DND-41 (cell line): ENCODE data around the gene ALDH1L2.

Experiments used
- ATAC-seq: fragments of 200-7000 bp; cut with Tn5 transposase; 3 replicates; pipeline ENCODE4 v1.9.1; 2021; ENCODE audit warnings: low read depth; ENCODE audit not compliant: insufficient read depth
- DNase-seq: peaks from one replicate; pipeline ENCODE4 v3.0.0-alpha.2; 2020
- H2AFZ ChIP-seq: 2 replicates; pipeline ENCODE4 v1.6.0; 2012; ENCODE audit warnings: low read depth, low read length
- H3K27ac ChIP-seq: 2 replicates; pipeline ENCODE4 v1.5.1; 2012; ENCODE audit warnings: low read length, inconsistent platforms
- H3K27me3 ChIP-seq: fragments of 200-600 bp; sonication (generic); 2 replicates; pipeline ENCODE4 v1.6.0; 2012; ENCODE audit warnings: low read length, mild to moderate bottlenecking, inconsistent platforms; ENCODE audit not compliant: insufficient read depth, poor library complexity
- H3K36me3 ChIP-seq: 2 replicates; pipeline ENCODE4 v1.5.1; 2012; ENCODE audit warnings: low read length, inconsistent platforms; ENCODE audit not compliant: insufficient read depth
- H3K4me1 ChIP-seq: 2 replicates; pipeline ENCODE4 v1.5.1; 2012; ENCODE audit warnings: mild to moderate bottlenecking, low read length; ENCODE audit not compliant: insufficient read depth
- H3K4me2 ChIP-seq: 2 replicates; pipeline ENCODE4 v1.6.0; 2012; ENCODE audit warnings: mild to moderate bottlenecking, moderate library complexity, low read length, inconsistent platforms; ENCODE audit not compliant: insufficient read depth
- H3K4me3 ChIP-seq, 2 experiments: fragments of 200-600 bp in 1 of 2; shearing (Covaris generic) in 1 of 2; 2 replicates each; pipeline ENCODE4 v1.5.1; 2012 to 2016; ENCODE audit warnings: inconsistent platforms in 2 of 2, low read length in 2 of 2, mild to moderate bottlenecking in 2 of 2, low read depth in 1 of 2, moderate library complexity in 1 of 2
- H3K79me2 ChIP-seq: 2 replicates; pipeline ENCODE4 v1.6.0; 2012; ENCODE audit warnings: low read length, inconsistent platforms; ENCODE audit not compliant: insufficient read depth
- H3K9ac ChIP-seq: 2 replicates; pipeline ENCODE4 v1.6.0; 2012; ENCODE audit warnings: low read depth, mild to moderate bottlenecking, inconsistent platforms, low read length, moderate library complexity
- H3K9me3 ChIP-seq: 2 replicates; pipeline ENCODE4 v1.5.1; 2012; ENCODE audit warnings: low read length, moderate library complexity, mild to moderate bottlenecking, inconsistent platforms; ENCODE audit not compliant: insufficient read depth, severe bottlenecking
- H4K20me1 ChIP-seq: 2 replicates; pipeline ENCODE4 v1.6.0; 2012; ENCODE audit warnings: low read length; ENCODE audit not compliant: insufficient read depth
- EZH2 ChIP-seq: IDR thresholded peaks from 3 replicates; pipeline ENCODE4 v1.6.1; 2012; ENCODE audit warnings: borderline replicate concordance, low read depth, mild to moderate bottlenecking, moderate library complexity, low read length, inconsistent platforms; ENCODE audit not compliant: severe bottlenecking
- TF ChIP-seq, protein P1 (sequence below): IDR thresholded peaks from 2 replicates; pipeline ENCODE4 v1.5.1; 2012; ENCODE audit warnings: borderline replicate concordance, low read length, moderate library complexity, mild to moderate bottlenecking; ENCODE audit not compliant: poor library complexity, severe bottlenecking; ENCODE audit errors: extremely low read depth

The ALDH1L2 gene

DNA sequence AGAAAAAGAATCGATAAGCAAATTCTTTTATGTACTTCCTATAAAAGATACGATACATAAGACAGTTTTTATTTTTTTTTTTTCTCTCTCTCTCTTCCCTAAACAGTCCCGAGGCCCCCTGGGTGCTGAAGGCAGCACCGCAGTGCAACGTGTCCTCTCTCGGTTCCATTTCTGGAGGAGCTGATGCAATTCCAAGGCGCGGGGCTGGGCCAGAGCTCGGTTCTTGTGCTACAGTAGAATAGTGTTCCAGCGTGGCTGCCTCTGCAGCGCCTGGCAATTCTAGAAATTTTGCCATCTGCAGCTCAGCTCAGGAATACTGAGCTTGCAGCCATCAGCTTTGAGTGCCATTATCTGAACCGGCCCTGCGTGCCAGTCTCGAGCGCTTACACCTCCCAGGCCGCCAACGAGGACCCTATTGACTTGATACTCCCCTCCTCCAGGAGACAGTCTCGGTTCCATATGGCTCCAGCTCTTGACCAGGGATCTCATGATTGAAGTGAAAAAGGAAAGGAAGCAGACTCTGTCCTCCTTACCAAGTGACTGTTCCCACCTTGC is 630 bp downstream of the ALDH1L2 start:
- no peaks in the 10 kb centered on the region for H3K79me2 ChIP-seq
- no peaks in the 10 kb centered on the region for H3K9me3 ChIP-seq
- H3K4me1 ChIP-seq = no peaks in the 10 kb centered on the region
- no peak overlapping the region for H3K27ac ChIP-seq
- H3K9ac ChIP-seq = no peak overlapping the region
- no peaks in the 10 kb centered on the region for H3K36me3 ChIP-seq
- no peak overlapping the region for H3K4me3 ChIP-seq
- no peak overlapping the region for H2AFZ ChIP-seq
- H3K4me2 ChIP-seq = no peak overlapping the region
- H3K27me3 ChIP-seq = no peaks in the 10 kb centered on the region
- DNase-seq = no peak
- TF ChIP-seq, protein P1, sequence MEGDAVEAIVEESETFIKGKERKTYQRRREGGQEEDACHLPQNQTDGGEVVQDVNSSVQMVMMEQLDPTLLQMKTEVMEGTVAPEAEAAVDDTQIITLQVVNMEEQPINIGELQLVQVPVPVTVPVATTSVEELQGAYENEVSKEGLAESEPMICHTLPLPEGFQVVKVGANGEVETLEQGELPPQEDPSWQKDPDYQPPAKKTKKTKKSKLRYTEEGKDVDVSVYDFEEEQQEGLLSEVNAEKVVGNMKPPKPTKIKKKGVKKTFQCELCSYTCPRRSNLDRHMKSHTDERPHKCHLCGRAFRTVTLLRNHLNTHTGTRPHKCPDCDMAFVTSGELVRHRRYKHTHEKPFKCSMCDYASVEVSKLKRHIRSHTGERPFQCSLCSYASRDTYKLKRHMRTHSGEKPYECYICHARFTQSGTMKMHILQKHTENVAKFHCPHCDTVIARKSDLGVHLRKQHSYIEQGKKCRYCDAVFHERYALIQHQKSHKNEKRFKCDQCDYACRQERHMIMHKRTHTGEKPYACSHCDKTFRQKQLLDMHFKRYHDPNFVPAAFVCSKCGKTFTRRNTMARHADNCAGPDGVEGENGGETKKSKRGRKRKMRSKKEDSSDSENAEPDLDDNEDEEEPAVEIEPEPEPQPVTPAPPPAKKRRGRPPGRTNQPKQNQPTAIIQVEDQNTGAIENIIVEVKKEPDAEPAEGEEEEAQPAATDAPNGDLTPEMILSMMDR = no peak
- TF ChIP-seq EZH2 = no peak
- H4K20me1 ChIP-seq = no peaks in the 10 kb centered on the region
- no peak for ATAC-seq

DNA sequence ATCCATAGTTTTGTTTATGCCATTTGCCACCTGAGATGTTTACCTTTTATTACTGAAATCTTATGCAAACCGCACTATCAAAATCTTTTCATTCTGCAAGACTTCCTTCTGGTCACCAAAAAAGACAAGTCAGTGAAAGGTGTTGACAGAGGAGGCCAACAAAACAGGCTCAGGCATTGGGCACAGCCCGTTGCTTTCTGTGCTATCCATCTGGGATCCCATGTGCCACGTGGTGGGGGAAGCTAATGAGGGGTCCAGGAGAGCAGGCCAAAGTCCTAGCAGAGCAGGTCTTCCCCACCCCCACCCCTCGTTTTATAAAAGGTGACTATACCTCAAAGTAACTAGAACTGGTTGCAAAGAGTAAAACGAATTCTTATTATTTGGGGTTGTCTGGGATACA is 1.2 kb downstream of the ALDH1L2 start:
- Histone ChIP-seq H3K27ac (no peak overlapping the region), H3K79me2 (no peaks in the 10 kb centered on the region), H3K4me2 (no peak overlapping the region), H3K36me3 (no peaks in the 10 kb centered on the region), H3K9ac (no peak overlapping the region), H3K27me3 (no peaks in the 10 kb centered on the region), H2AFZ (no peak overlapping the region), H4K20me1 (no peaks in the 10 kb centered on the region), H3K4me3 (no peak overlapping the region), H3K4me1 (no peaks in the 10 kb centered on the region), H3K9me3 (no peaks in the 10 kb centered on the region)
- DNase-seq (no peak), ATAC-seq (no peak)
- TF ChIP-seq, protein P1 = no peak
- no peak for TF ChIP-seq EZH2

DNA sequence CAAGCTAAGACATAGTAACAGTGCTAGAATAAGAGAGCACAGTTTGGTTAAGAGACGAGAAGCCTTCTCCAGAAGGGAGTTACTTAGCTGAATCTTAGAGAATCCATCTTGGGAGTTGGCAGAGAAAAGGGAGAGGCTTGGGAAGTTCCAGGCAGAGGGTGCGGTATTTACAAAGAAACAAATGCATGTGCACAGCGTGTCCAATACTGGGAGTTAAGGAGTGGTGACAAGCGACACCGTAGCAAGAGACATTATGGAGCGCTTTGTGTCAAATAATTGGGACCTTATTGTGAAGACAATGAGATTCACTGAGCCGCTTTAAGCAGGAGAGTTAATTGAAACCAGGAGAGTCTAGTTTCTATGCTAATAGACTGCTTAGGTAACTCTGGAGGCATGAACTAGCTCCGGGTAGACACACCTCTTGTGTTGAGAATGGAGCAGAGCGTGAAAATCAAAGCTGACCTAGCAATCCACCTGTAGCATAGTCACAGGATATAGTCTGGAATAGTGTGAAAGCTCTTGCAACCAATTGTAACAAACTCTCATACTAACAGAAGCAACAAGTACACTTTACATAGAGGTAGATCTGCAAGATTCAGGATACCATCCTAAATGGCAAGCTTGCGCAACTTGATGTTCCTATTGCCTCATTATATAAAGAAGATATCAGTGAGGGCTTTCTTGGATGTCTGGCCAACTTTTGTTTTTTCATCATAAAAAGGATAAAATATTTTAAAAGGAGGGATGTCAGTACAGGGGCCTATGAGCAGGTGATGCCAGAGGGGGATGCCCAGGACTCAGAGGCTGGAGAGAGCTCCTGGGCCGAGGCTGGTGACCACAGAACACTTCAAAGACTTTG is 5.3 kb downstream of the ALDH1L2 start:
- Histone ChIP-seq H3K9ac (no peak overlapping the region), H3K4me1 (no peaks in the 10 kb centered on the region), H2AFZ (no peak overlapping the region), H3K9me3 (no peaks in the 10 kb centered on the region), H3K79me2 (no peaks in the 10 kb centered on the region), H3K4me3 (no peak overlapping the region), H4K20me1 (no peaks in the 10 kb centered on the region), H3K36me3 (no peaks in the 10 kb centered on the region), H3K27ac (no peak overlapping the region), H3K27me3 (no peaks in the 10 kb centered on the region), H3K4me2 (no peak overlapping the region)
- no peak for TF ChIP-seq EZH2
- TF ChIP-seq, protein P1 = no peak
- DNase-seq (no peak), ATAC-seq (no peak)
